ENCODE results near the gene PEDS1. TPM values are rescaled to one million over a fixed set of nuclear protein-coding genes. Genes with fewer than 3 reads are reported as not detected.

The PEDS1 gene
- total and polyA plus RNA-seq, 2 of the 4 experiments (the other 2 are of a cell fraction), result 24.0 to 59.9 TPM

DNA sequence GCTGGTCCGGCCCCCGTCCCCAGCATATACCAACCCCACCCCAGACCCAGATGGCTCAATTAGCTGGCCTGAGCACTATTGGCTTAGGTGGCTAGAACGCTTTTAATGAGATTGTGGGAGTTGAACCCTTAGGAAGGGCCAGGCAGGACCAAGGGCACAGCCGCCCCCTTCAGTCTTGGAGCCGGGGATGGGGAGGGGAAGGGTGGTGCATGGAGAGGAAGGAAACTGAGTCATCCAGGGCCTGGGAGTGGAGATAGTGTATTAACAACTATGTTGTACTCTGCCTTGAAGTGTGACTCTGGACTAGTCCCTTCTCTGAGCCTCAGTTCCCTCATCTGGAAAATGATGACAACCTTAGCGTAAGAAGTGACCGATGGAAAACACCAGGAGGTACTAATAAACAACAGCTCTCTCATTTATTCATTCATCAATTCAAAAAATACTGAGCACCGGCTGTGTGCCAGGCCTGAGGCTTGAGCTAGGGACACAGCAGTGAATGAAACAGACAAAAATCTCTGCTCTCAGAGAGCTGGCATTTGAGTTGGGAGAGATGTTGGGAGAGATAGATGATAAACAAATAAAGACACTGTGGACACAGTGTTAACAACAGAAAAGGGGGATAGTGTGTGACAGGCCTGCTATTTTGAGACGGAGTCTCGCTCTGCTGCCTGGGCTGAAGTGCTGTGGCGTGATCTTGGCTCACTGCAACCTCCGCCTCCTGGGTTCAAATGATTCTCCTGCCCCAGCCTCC is 11.5 kb downstream of the PEDS1 start:
- no peaks in the 10 kb centered on the region for H3K9me3 ChIP-seq (ENCODE audit: control insufficient read depth, insufficient read depth, low read length)
- no peak overlapping the region for H2AFZ ChIP-seq (replicated peaks; ENCODE audit: low read length, poor library complexity)
- H3K79me1 ChIP-seq (ENCODE audit: low read depth in 1 of 2, low read length in 2 of 2), result peaks cover 41 to 83% of the 10 kb centered on the region in 2 experiments
- H3K18ac ChIP-seq (ENCODE audit: low read depth, low read length), result no peak overlapping the region
- ChIA-PET CTCF (interaction anchor here (0.7 kb wide), 1 partner anchor 10 kb away, joined by 4 read pairs; no protein-coding TSS in a partner anchor), POLR2A (ENCODE audit: unreplicated experiment) (no interaction called here)
- H3K4me2 ChIP-seq (ENCODE audit: low read depth, low read length), result no peak overlapping the region
- H2AK9ac ChIP-seq (replicated peaks; ENCODE audit: low read depth, low read length, poor library complexity), result no peak overlapping the region
- DNase-seq (no peak), ATAC-seq (ENCODE audit: low read depth) (no peak)
- H3K36me3 ChIP-seq (ENCODE audit: control insufficient read depth, insufficient read depth, low read length), result peaks cover 55% of the 10 kb centered on the region
- no peak overlapping the region for H2BK120ac ChIP-seq (ENCODE audit: low read depth, low read length)
- no peak overlapping the region for H3K56ac ChIP-seq (ENCODE audit: extremely low read depth, insufficient read depth, low read length)
- WGBS, 2 experiments (ENCODE audit: extremely low coverage in 2 of 2, insufficient read length in 1 of 2), result 50% methylated on average over 2 of the region's 12 CpGs; no CpG with 5 or more reads in 1 of the 2 experiments
- H3K9ac ChIP-seq (ENCODE audit: low read depth, low read length), result no peak overlapping the region
- peak overlapping the region; percentile 1; the same call in 1 of the 2 replicates for H3K4ac ChIP-seq (ENCODE audit: low read depth, low read length)
- no peak overlapping the region for H4K8ac ChIP-seq (ENCODE audit: low read depth in 2 of 2, low read length in 2 of 2)
- H3K4me3 ChIP-seq (ENCODE audit: insufficient read depth, low read depth, low read length), result no peak overlapping the region
- no peak overlapping the region for H3K23ac ChIP-seq (ENCODE audit: low read depth, low read length)
- peaks cover 68% of the 10 kb centered on the region for H4K20me1 ChIP-seq (ENCODE audit: insufficient read depth, low read length)
- H3K27me3 ChIP-seq (ENCODE audit: control insufficient read depth, insufficient read depth, low read length), result no peaks in the 10 kb centered on the region
- H4K91ac ChIP-seq (ENCODE audit: insufficient read depth, low read depth, low read length), result no peak overlapping the region
- in situ Hi-C loops (cut with MboI; ENCODE audit: low sequenced_read_pairs) (no loop called here), intact Hi-C loops (cut with micrococcal nuclease) (no loop called here), dilution Hi-C loops (cut with HindIII; ENCODE audit: low sequenced_read_pairs, unreplicated experiment) (no loop called here)
- no peak overlapping the region for H4K5ac ChIP-seq (ENCODE audit: low read depth, low read length)
- no TSS peak for BruUV-seq (replicated peaks)
- H2BK20ac ChIP-seq (ENCODE audit: low read depth, low read length), result no peak overlapping the region
- H3K27ac ChIP-seq (ENCODE audit: insufficient read depth, low read length), result no peak overlapping the region
- no peak overlapping the region for H2BK15ac ChIP-seq (ENCODE audit: low read depth, low read length)
- peaks cover 28% of the 10 kb centered on the region for H3K4me1 ChIP-seq (ENCODE audit: control insufficient read depth, insufficient read depth, low read length)
- H2BK5ac ChIP-seq (ENCODE audit: low read depth, low read length, poor library complexity, severe bottlenecking), result peak overlapping the region; percentile 26
- no peak overlapping the region for H3K14ac ChIP-seq (replicated peaks; ENCODE audit: low read depth, low read length)
- peaks cover 33% of the 10 kb centered on the region for H3K9me1 ChIP-seq (ENCODE audit: insufficient read depth, low read length)
- H2AK5ac ChIP-seq (ENCODE audit: low read depth, low read length), result no peak overlapping the region
- TF ChIP-seq POLR2A (IDR thresholded peaks at IDR 0.05; ENCODE audit: low read depth, low read length) (no peak), CHD1 (IDR thresholded peaks at IDR 0.05; ENCODE audit: low read depth, low read length) (no peak), MAFK (IDR thresholded peaks at IDR 0.05; ENCODE audit: low read depth, low read length) (no peak), BHLHE40 (IDR thresholded peaks at IDR 0.05; ENCODE audit: low read depth, low read length) (no peak), MAZ (IDR thresholded peaks at IDR 0.05; ENCODE audit: borderline replicate concordance, low read depth, low read length) (no peak), RCOR1 (IDR thresholded peaks at IDR 0.05; ENCODE audit: insufficient replicate concordance, low read length) (no peak), RFX5 (IDR thresholded peaks at IDR 0.05; ENCODE audit: low read depth, low read length) (no peak), NFE2L2 (IDR thresholded peaks at IDR 0.05; ENCODE audit: low read depth, low read length) (no peak), MXI1 (IDR thresholded peaks at IDR 0.05; ENCODE audit: borderline replicate concordance, low read depth, low read length) (no peak), SMC3 (IDR thresholded peaks at IDR 0.05; ENCODE audit: low read depth, low read length) (no peak), CEBPB (IDR thresholded peaks at IDR 0.05; ENCODE audit: low read depth, low read length) (no peak), RAD21 (IDR thresholded peaks at IDR 0.05; ENCODE audit: low read length) (no peak)
- TF ChIP-seq, protein P1, sequence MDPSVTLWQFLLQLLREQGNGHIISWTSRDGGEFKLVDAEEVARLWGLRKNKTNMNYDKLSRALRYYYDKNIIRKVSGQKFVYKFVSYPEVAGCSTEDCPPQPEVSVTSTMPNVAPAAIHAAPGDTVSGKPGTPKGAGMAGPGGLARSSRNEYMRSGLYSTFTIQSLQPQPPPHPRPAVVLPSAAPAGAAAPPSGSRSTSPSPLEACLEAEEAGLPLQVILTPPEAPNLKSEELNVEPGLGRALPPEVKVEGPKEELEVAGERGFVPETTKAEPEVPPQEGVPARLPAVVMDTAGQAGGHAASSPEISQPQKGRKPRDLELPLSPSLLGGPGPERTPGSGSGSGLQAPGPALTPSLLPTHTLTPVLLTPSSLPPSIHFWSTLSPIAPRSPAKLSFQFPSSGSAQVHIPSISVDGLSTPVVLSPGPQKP (IDR thresholded peaks at IDR 0.05; ENCODE audit: borderline replicate concordance, low read depth, low read length), result no peak
- TF ChIP-seq, protein P2, sequence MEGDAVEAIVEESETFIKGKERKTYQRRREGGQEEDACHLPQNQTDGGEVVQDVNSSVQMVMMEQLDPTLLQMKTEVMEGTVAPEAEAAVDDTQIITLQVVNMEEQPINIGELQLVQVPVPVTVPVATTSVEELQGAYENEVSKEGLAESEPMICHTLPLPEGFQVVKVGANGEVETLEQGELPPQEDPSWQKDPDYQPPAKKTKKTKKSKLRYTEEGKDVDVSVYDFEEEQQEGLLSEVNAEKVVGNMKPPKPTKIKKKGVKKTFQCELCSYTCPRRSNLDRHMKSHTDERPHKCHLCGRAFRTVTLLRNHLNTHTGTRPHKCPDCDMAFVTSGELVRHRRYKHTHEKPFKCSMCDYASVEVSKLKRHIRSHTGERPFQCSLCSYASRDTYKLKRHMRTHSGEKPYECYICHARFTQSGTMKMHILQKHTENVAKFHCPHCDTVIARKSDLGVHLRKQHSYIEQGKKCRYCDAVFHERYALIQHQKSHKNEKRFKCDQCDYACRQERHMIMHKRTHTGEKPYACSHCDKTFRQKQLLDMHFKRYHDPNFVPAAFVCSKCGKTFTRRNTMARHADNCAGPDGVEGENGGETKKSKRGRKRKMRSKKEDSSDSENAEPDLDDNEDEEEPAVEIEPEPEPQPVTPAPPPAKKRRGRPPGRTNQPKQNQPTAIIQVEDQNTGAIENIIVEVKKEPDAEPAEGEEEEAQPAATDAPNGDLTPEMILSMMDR (conservative IDR thresholded peaks at IDR 0.05; ENCODE audit: low read depth, low read length), result no peak
- TF ChIP-seq, protein P3, sequence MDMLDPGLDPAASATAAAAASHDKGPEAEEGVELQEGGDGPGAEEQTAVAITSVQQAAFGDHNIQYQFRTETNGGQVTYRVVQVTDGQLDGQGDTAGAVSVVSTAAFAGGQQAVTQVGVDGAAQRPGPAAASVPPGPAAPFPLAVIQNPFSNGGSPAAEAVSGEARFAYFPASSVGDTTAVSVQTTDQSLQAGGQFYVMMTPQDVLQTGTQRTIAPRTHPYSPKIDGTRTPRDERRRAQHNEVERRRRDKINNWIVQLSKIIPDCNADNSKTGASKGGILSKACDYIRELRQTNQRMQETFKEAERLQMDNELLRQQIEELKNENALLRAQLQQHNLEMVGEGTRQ (IDR thresholded peaks at IDR 0.05; ENCODE audit: low read depth, low read length), result no peak

Measured in IMR-90 (cell line).